Caco-2 (cell line): Measurements from ENCODE around the gene LMF1. TPM values are rescaled to one million over a fixed set of nuclear protein-coding genes. Genes with fewer than 3 reads are reported as not detected.
A peak's percentile ranks its signal among the peaks of the same experiment; 100 is the strongest.

ENCODE experiments used
- BruUV-seq: library from RNA; stranded (reverse); fragments of 400-500 nt; replicated peaks from 2 replicates; lab custom pipeline; 2021; lab: Mats Ljungman, UMichigan
- CTCF ChIA-PET: fragments of 300-600 bp; sonication (Branson Sonifier 250); formaldehyde crosslinking; loops from one replicate; lab custom pipeline; 2022; ENCODE audit warnings: antibody characterized with exemption; lab: Charles Lee
- POLR2A ChIA-PET: fragments of 300-600 bp; sonication (Branson Sonifier 250); formaldehyde crosslinking; loops from one replicate; lab custom pipeline; 2022; ENCODE audit warnings: antibody characterized with exemption; lab: Charles Lee
- DNase-seq, 2 experiments: peaks; one replicate each; pipeline versions ENCODE4 v3.0.0 to v3.0.0-alpha.2; 2020 to 2022
- H3K27me3 ChIP-seq: replicated peaks from 2 replicates; pipeline ENCODE4 v1.6.0; 2011; ENCODE audit warnings: low read length; ENCODE audit not compliant: control insufficient read depth, insufficient read depth
- H3K36me3 ChIP-seq: 2 replicates; pipeline ENCODE4 v1.5.1; 2011; ENCODE audit warnings: low read length; ENCODE audit not compliant: control insufficient read depth, insufficient read depth
- H3K4me1 ChIP-seq: fragments of 250-450 bp; sonication (Bioruptor Pico); 2 replicates; pipeline ENCODE4 v1.5.1; 2020; ENCODE audit warnings: mild to moderate bottlenecking
- H3K4me3 ChIP-seq: 2 replicates; pipeline ENCODE4 v1.5.1; 2011; ENCODE audit warnings: low read depth, mild to moderate bottlenecking, control low read depth, low read length
- H3K9me3 ChIP-seq: fragments of 250-450 bp; sonication (Bioruptor Pico); 2 replicates; pipeline ENCODE4 v1.5.1; 2020; ENCODE audit warnings: mild to moderate bottlenecking, moderate library complexity
- H3K27ac Mint-ChIP-seq: one replicate; pipeline ENCODE4 v1.8.0; 2022; ENCODE audit warnings: mixed read lengths; ENCODE audit not compliant: unreplicated experiment
- H3K27me3 Mint-ChIP-seq: one replicate; pipeline ENCODE4 v1.8.0; 2022; ENCODE audit warnings: mixed read lengths; ENCODE audit not compliant: insufficient read depth, unreplicated experiment
- H3K36me3 Mint-ChIP-seq: one replicate; pipeline ENCODE4 v1.8.0; 2022; ENCODE audit warnings: mild to moderate bottlenecking, mixed read lengths; ENCODE audit not compliant: insufficient read depth, unreplicated experiment
- H3K4me1 Mint-ChIP-seq: one replicate; pipeline ENCODE4 v1.8.0; 2022; ENCODE audit warnings: low read depth, mixed read lengths; ENCODE audit not compliant: unreplicated experiment
- H3K4me3 Mint-ChIP-seq: one replicate; pipeline ENCODE4 v1.8.0; 2022; ENCODE audit warnings: mild to moderate bottlenecking, moderate library complexity, mixed read lengths; ENCODE audit not compliant: unreplicated experiment
- H3K9me3 Mint-ChIP-seq: one replicate; pipeline ENCODE4 v1.8.0; 2022; ENCODE audit warnings: mixed read lengths; ENCODE audit not compliant: unreplicated experiment
- intact Hi-C: fragments of 100-400 bp; cut with micrococcal nuclease; formaldehyde crosslinking; loops from one replicate; pipeline ENCODE4 v1.10.0; 2022; ENCODE audit not compliant: unreplicated experiment
- total RNA-seq: library from RNA; stranded (reverse); gene quantifications from 2 replicates; pipeline ENCODE4 v1.2.3, GENCODE V29; 2022
- TF ChIP-seq, protein P1 (sequence below), 2 experiments: fragments of 200-600 bp in 1 of 2; IDR thresholded peaks; 1 replicate in 1 of 2; 2 replicates in 1 of 2; pipeline versions ENCODE4 v1.5.1 to v1.8.0; 2011 to 2022; ENCODE audit warnings: antibody characterized with exemption in 1 of 2, control low read depth in 1 of 2, inconsistent platforms in 1 of 2, low read depth in 1 of 2, low read length in 1 of 2, mild to moderate bottlenecking in 1 of 2, moderate library complexity in 1 of 2; ENCODE audit not compliant: insufficient read depth in 1 of 2, severe bottlenecking in 1 of 2, unreplicated experiment in 1 of 2

Gene LMF1
- total RNA-seq, 1 experiment from 2014 or later: 12.3 TPM

- ChIA-PET POLR2A (no interaction called here), CTCF (no interaction called here)
- no peak overlapping the region for H3K4me3 ChIP-seq
- H3K9me3 Mint-ChIP-seq: no peaks in the 10 kb centered on the region
- H3K4me1 Mint-ChIP-seq: no peaks in the 10 kb centered on the region
- H3K27me3 ChIP-seq: no peaks in the 10 kb centered on the region
- H3K27ac Mint-ChIP-seq: no peak overlapping the region
- intact Hi-C loops: no loop called here
- peaks cover 10% of the 10 kb centered on the region; the same call in 1 of the 2 replicates for H3K4me1 ChIP-seq
- no peaks in the 10 kb centered on the region for H3K9me3 ChIP-seq
- no peaks in the 10 kb centered on the region for H3K36me3 ChIP-seq
- TF ChIP-seq, protein P1, sequence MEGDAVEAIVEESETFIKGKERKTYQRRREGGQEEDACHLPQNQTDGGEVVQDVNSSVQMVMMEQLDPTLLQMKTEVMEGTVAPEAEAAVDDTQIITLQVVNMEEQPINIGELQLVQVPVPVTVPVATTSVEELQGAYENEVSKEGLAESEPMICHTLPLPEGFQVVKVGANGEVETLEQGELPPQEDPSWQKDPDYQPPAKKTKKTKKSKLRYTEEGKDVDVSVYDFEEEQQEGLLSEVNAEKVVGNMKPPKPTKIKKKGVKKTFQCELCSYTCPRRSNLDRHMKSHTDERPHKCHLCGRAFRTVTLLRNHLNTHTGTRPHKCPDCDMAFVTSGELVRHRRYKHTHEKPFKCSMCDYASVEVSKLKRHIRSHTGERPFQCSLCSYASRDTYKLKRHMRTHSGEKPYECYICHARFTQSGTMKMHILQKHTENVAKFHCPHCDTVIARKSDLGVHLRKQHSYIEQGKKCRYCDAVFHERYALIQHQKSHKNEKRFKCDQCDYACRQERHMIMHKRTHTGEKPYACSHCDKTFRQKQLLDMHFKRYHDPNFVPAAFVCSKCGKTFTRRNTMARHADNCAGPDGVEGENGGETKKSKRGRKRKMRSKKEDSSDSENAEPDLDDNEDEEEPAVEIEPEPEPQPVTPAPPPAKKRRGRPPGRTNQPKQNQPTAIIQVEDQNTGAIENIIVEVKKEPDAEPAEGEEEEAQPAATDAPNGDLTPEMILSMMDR (IDR thresholded peaks at IDR 0.05; ENCODE audit: insufficient read depth in 1 of 2, low read depth in 1 of 2, low read length in 1 of 2, severe bottlenecking in 1 of 2, unreplicated experiment in 1 of 2): no peak
- H3K36me3 Mint-ChIP-seq: no peaks in the 10 kb centered on the region
- DNase-seq: no peak
- no TSS peak for BruUV-seq
- no peak overlapping the region for H3K4me3 Mint-ChIP-seq
- H3K27me3 Mint-ChIP-seq: peaks cover 5% of the 10 kb centered on the region
Observed at GRCh38 chr16:972316-973002, 1.7 kb upstream of the LMF1 start.

DNA sequence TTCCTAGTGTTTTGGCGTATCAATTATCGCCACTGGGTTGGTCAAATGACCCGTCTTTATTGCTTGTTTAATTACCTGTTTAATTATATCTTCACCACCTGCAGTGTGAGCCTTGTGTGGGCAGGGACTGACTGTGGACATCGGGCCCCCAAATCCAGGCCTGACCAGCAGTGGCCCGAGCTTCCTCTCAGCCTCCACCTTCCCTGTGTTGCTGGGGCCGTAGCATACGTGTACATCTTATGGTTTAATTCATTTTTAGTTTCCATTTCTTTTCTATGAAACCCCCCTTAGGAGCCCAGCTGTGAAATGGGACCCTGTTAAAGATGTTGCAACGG, 1.2 kb upstream of the LMF1 start:
- CTCF ChIA-PET: no interaction called here
- Mint-ChIP-seq H3K27ac (no peak overlapping the region), H3K4me1 (no peaks in the 10 kb centered on the region), H3K4me3 (peak overlapping the region; percentile 64), H3K27me3 (peaks cover 5% of the 10 kb centered on the region), H3K36me3 (no peaks in the 10 kb centered on the region), H3K9me3 (no peaks in the 10 kb centered on the region)
- Histone ChIP-seq H3K9me3 (no peaks in the 10 kb centered on the region), H3K4me1 (peaks cover 10% of the 10 kb centered on the region; the same call in 1 of the 2 replicates), H3K36me3 (no peaks in the 10 kb centered on the region), H3K4me3 (no peak overlapping the region), H3K27me3 (no peaks in the 10 kb centered on the region)
- POLR2A ChIA-PET: no interaction called here
- BruUV-seq: no TSS peak
- TF ChIP-seq, protein P1 (IDR thresholded peaks at IDR 0.05; ENCODE audit: insufficient read depth in 1 of 2, low read depth in 1 of 2, low read length in 1 of 2, severe bottlenecking in 1 of 2, unreplicated experiment in 1 of 2): no peak
- intact Hi-C loops: no loop called here
- no peak for DNase-seq

- H3K27me3 ChIP-seq: no peaks in the 10 kb centered on the region
- H3K27me3 Mint-ChIP-seq: peaks cover 5% of the 10 kb centered on the region
Observed at GRCh38 chr16:971582-971905, 760 bp upstream of the LMF1 start.

More at GRCh38 chr16:971582-971905, 760 bp upstream of the LMF1 start:
- TF ChIP-seq, protein P1 (IDR thresholded peaks at IDR 0.05; ENCODE audit: insufficient read depth in 1 of 2, low read depth in 1 of 2, low read length in 1 of 2, severe bottlenecking in 1 of 2, unreplicated experiment in 1 of 2): no peak
- Mint-ChIP-seq H3K36me3 (no peaks in the 10 kb centered on the region), H3K4me1 (no peaks in the 10 kb centered on the region), H3K4me3 (peak overlapping the region; percentile 64), H3K27ac (no peak overlapping the region), H3K9me3 (no peaks in the 10 kb centered on the region)
- no TSS peak for BruUV-seq
- DNase-seq: no peak
- ChIA-PET CTCF (no interaction called here), POLR2A (no interaction called here)
- H3K36me3 ChIP-seq: no peaks in the 10 kb centered on the region
- H3K9me3 ChIP-seq: no peaks in the 10 kb centered on the region
- peaks cover 10% of the 10 kb centered on the region; the same call in 1 of the 2 replicates for H3K4me1 ChIP-seq
- intact Hi-C loops: no loop called here
- H3K4me3 ChIP-seq: no peak overlapping the region
